K562 (cell line): ENCODE data around the gene EFNA1. TPM values are rescaled to one million over a fixed set of nuclear protein-coding genes. Genes with fewer than 3 reads are reported as not detected.

Experiments used
- ATF7 ChIP-seq: fragments of 450-650 bp; IDR thresholded peaks from 2 replicates; pipeline ENCODE4 v1.7.1; 2014; ENCODE audit warnings: mild to moderate bottlenecking, moderate library complexity
- BRD9 ChIP-seq: fragments of 450-650 bp; IDR thresholded peaks from 2 replicates; pipeline ENCODE4 v1.6.1; 2018; ENCODE audit warnings: low read depth; ENCODE audit not compliant: partially characterized antibody
- EHMT2 ChIP-seq: fragments of 450-650 bp; IDR thresholded peaks from 2 replicates; pipeline ENCODE4 v1.6.1; 2018; ENCODE audit warnings: antibody characterized with exemption
- ESRRB ChIP-seq: fragments of 250-450 bp; sonication (Bioruptor Pico); IDR thresholded peaks from 2 replicates; pipeline ENCODE4 v1.5.0; 2020; ENCODE audit warnings: mild to moderate bottlenecking, moderate library complexity, borderline replicate concordance
- FIP1L1 ChIP-seq: fragments of 200-400 bp; formaldehyde crosslinking; IDR thresholded peaks from 2 replicates; pipeline ENCODE4 v1.6.1; 2018; ENCODE audit warnings: mild to moderate bottlenecking, low read depth, low read length; ENCODE audit not compliant: poor library complexity, severe bottlenecking
- FOXP1 ChIP-seq: sonication (generic); formaldehyde crosslinking; IDR thresholded peaks from 2 replicates; pipeline ENCODE4 v1.8.0; 2022; ENCODE audit warnings: mild to moderate bottlenecking, missing genetic modification reagents
- HMGXB4 ChIP-seq: sonication (generic); formaldehyde crosslinking; IDR thresholded peaks from 2 replicates; pipeline ENCODE4 v1.8.1; 2023; ENCODE audit warnings: mild to moderate bottlenecking, missing genetic modification reagents
- MAFG ChIP-seq: fragments of 450-650 bp; conservative IDR thresholded peaks from 2 replicates; pipeline ENCODE4 v1.6.1; 2016; ENCODE audit warnings: missing genetic modification characterization, missing compliant biosample characterization
- MEF2A ChIP-seq: IDR thresholded peaks from 2 replicates; pipeline ENCODE4 v1.6.1; 2011; ENCODE audit warnings: low read depth, mild to moderate bottlenecking, low read length, moderate library complexity; ENCODE audit not compliant: control insufficient read depth
- MLLT1 ChIP-seq, 2 experiments: fragments of 450-650 bp; IDR thresholded peaks; 2 replicates each; pipeline ENCODE4 v1.6.1; 2016
- NFE2L1 ChIP-seq: fragments of 450-650 bp; IDR thresholded peaks from 2 replicates; pipeline ENCODE4 v1.6.1; 2016; ENCODE audit warnings: missing genetic modification characterization, low read depth, mild to moderate bottlenecking, missing compliant biosample characterization, moderate library complexity, borderline replicate concordance
- POLR3A ChIP-seq: IDR thresholded peaks from 2 replicates; pipeline ENCODE4 v1.6.1; 2011; ENCODE audit warnings: borderline replicate concordance, mild to moderate bottlenecking, moderate library complexity; ENCODE audit not compliant: insufficient read length, insufficient read depth; ENCODE audit errors: extremely low read depth
- POLR3G ChIP-seq: IDR thresholded peaks from 2 replicates; pipeline ENCODE4 v1.6.1; 2011; ENCODE audit not compliant: insufficient read length, insufficient replicate concordance; ENCODE audit errors: extremely low read depth
- RBM22 ChIP-seq: fragments of 200-400 bp; formaldehyde crosslinking; IDR thresholded peaks from 2 replicates; pipeline ENCODE4 v1.6.1; 2018; ENCODE audit warnings: low read length, low read depth; ENCODE audit not compliant: poor library complexity, severe bottlenecking
- RNF219 ChIP-seq: fragments of 250-450 bp; sonication (Bioruptor Pico); IDR thresholded peaks from 2 replicates; pipeline ENCODE4 v1.5.0; 2022; ENCODE audit warnings: mild to moderate bottlenecking
- SIN3A ChIP-seq, 2 experiments: fragments of 150-350 bp in 1 of 2; IDR thresholded peaks; 2 replicates each; pipeline ENCODE4 v1.6.1; 2011 to 2016; ENCODE audit warnings: borderline replicate concordance in 2 of 2, low read depth in 2 of 2, low read length in 2 of 2, mild to moderate bottlenecking in 2 of 2, moderate library complexity in 2 of 2; ENCODE audit not compliant: control insufficient read depth in 1 of 2
- SIRT6 ChIP-seq: IDR thresholded peaks from one replicate; pipeline ENCODE4 v1.6.1; 2012; ENCODE audit warnings: low read depth, mild to moderate bottlenecking, control low read depth, inconsistent platforms, low read length, moderate library complexity
- TEAD4 ChIP-seq, 2 experiments: sonication (generic) in 1 of 2; formaldehyde crosslinking in 1 of 2; IDR thresholded peaks; 2 replicates each; pipeline versions ENCODE4 v1.6.1 to v1.8.0; 2012 to 2022; ENCODE audit warnings: borderline replicate concordance in 1 of 2, inconsistent platforms in 1 of 2, low read length in 1 of 2, mild to moderate bottlenecking in 1 of 2, missing genetic modification reagents in 1 of 2
- ZEB2 ChIP-seq: fragments of 450-650 bp; IDR thresholded peaks from 2 replicates; pipeline ENCODE4 v1.6.1; 2016
- ZNF324 ChIP-seq: fragments of 250-450 bp; sonication (Bioruptor Pico); IDR thresholded peaks from 2 replicates; pipeline ENCODE4 v1.4.0; 2020; ENCODE audit warnings: mild to moderate bottlenecking
- ZNF583 ChIP-seq: fragments of 250-450 bp; sonication (Bioruptor Pico); IDR thresholded peaks from 2 replicates; pipeline ENCODE4 v1.4.0; 2020
- polyA plus RNA-seq, 8 experiments: library from polyadenylated mRNA; depleted of rRNA in 4 of 8; stranded (reverse) in 5 of 8; unstranded in 3 of 8; fragments of >200 nt; fragmentation: Nextera tagmentation in 2 of 8; fragmentation: Illumina TruSeq in 1 of 8; extraction: Ambion mirVana in 2 of 8; extraction: Trizol in 1 of 8; gene quantifications; 2 replicates each; pipeline versions ENCODE4 v1.2.1 to v1.2.3, GENCODE V29; 2011 to 2014; ENCODE audit warnings: inconsistent platforms in 1 of 8, missing spikeins in 1 of 8
- total RNA-seq, 7 experiments: library from RNA; depleted of rRNA in 6 of 7; stranded (reverse); fragments of >200 nt in 6 of 7; fragmentation: Illumina TruSeq in 2 of 7; extraction: Trizol in 2 of 7; gene quantifications; 2 replicates each; pipeline versions ENCODE4 v1.2.1 to v1.2.3, GENCODE V29; 2011 to 2021; ENCODE audit warnings: low replicate concordance in 1 of 7

The EFNA1 gene
- total and polyA plus RNA-seq, 9 of the 15 experiments (the other 6 are each of a cell fraction or from before 2014, with no cell fraction given): 2.1 to 9.3 (median 3.0) TPM

- 0 out of 2 replicates have a peak, but pooled peaks have one; percentile 54 for TF ChIP-seq ZNF583 (CRISPR knock-in tag)
- TF ChIP-seq MEF2A: no peak
- no peak for TF ChIP-seq EHMT2
- TF ChIP-seq RNF219 (CRISPR knock-in tag): no peak
- TF ChIP-seq FOXP1: 0 out of 2 replicates have a peak, but pooled peaks have one; percentile 31
- no peak for TF ChIP-seq NFE2L1
- no peak for TF ChIP-seq POLR3A
- TF ChIP-seq SIN3A (IDR thresholded peaks at IDR 0.05; ENCODE audit: borderline replicate concordance in 2 of 2, control insufficient read depth in 1 of 2, low read depth in 2 of 2, low read length in 2 of 2): no peak
- no peak for TF ChIP-seq MLLT1 (IDR thresholded peaks at IDR 0.05)
- peak; percentile 60; the same call in 1 of the 2 replicates for TF ChIP-seq ZEB2
- TF ChIP-seq FIP1L1: peak; percentile 15
- 0 out of 2 replicates have a peak, but pooled peaks have one; percentile 36 for TF ChIP-seq HMGXB4 (CRISPR knock-in tag)
- TF ChIP-seq POLR3G: no peak
- TF ChIP-seq RBM22: no peak
- no peak for TF ChIP-seq ESRRB (CRISPR knock-in tag)
- no peak for TF ChIP-seq SIRT6
- no peak for TF ChIP-seq ZNF324
- TF ChIP-seq ATF7: 0 out of 2 replicates have a peak, but pooled peaks have one; percentile 14
- TF ChIP-seq TEAD4 (IDR thresholded peaks at IDR 0.05; ENCODE audit: low read length): no peak
- no peak for TF ChIP-seq TEAD4 (CRISPR knock-in tag; IDR thresholded peaks at IDR 0.05; ENCODE audit: borderline replicate concordance)
- TF ChIP-seq MAFG: no peak
- no peak for TF ChIP-seq BRD9
These were observed 47.1 kb upstream of the EFNA1 start (continued) for GRCh38 chr1:155080312-155081228.
